WTC11 (cell line): ENCODE data around the gene RRP12. TPM values are rescaled to one million over a fixed set of nuclear protein-coding genes. Genes with fewer than 3 reads are reported as not detected.

Experiments
- ATF1 ChIP-seq: sonication (generic); formaldehyde crosslinking; IDR thresholded peaks from 2 replicates; pipeline ENCODE4 v1.8.1; 2023; ENCODE audit warnings: mild to moderate bottlenecking, moderate library complexity, missing genetic modification reagents
- CREB1 ChIP-seq: sonication (generic); formaldehyde crosslinking; IDR thresholded peaks from 2 replicates; pipeline ENCODE4 v1.8.0; 2023; ENCODE audit warnings: mild to moderate bottlenecking, missing genetic modification reagents
- ETV6 ChIP-seq: sonication (generic); formaldehyde crosslinking; IDR thresholded peaks from 2 replicates; pipeline ENCODE4 v1.8.1; 2022; ENCODE audit warnings: mild to moderate bottlenecking, missing genetic modification reagents
- FOXJ3 ChIP-seq: sonication (generic); formaldehyde crosslinking; IDR thresholded peaks from 2 replicates; pipeline ENCODE4 v1.9.0; 2021; ENCODE audit warnings: missing genetic modification reagents, mild to moderate bottlenecking, borderline replicate concordance
- IRF2 ChIP-seq: sonication (generic); formaldehyde crosslinking; IDR thresholded peaks from 2 replicates; pipeline ENCODE4 v1.8.0; 2022; ENCODE audit warnings: low read depth, missing genetic modification reagents, borderline replicate concordance
- JAZF1 ChIP-seq: fragments of 250-450 bp; sonication (Bioruptor Pico); IDR thresholded peaks from 2 replicates; pipeline ENCODE4 v1.9.0; 2021; ENCODE audit warnings: moderate library complexity, mild to moderate bottlenecking, inconsistent platforms
- JUN ChIP-seq: sonication (generic); formaldehyde crosslinking; IDR thresholded peaks from 2 replicates; pipeline ENCODE4 v1.8.0; 2023; ENCODE audit warnings: mild to moderate bottlenecking, missing genetic modification reagents
- MXD4 ChIP-seq: fragments of 250-450 bp; sonication (Bioruptor Pico); IDR thresholded peaks from 2 replicates; pipeline ENCODE4 v1.8.0; 2021; ENCODE audit warnings: mild to moderate bottlenecking, moderate library complexity, borderline replicate concordance
- NFE2L1 ChIP-seq: sonication (generic); formaldehyde crosslinking; IDR thresholded peaks from 2 replicates; pipeline ENCODE4 v1.8.1; 2023; ENCODE audit warnings: missing genetic modification reagents
- NR1H2 ChIP-seq: sonication (generic); formaldehyde crosslinking; IDR thresholded peaks from 2 replicates; pipeline ENCODE4 v1.9.0; 2021; ENCODE audit warnings: mild to moderate bottlenecking, moderate library complexity, missing genetic modification reagents
- RELA ChIP-seq: sonication (generic); formaldehyde crosslinking; IDR thresholded peaks from 2 replicates; pipeline ENCODE4 v1.8.1; 2022; ENCODE audit warnings: missing genetic modification reagents, mild to moderate bottlenecking, borderline replicate concordance
- RORB ChIP-seq: fragments of 250-450 bp; sonication (Bioruptor Pico); IDR thresholded peaks from 2 replicates; pipeline ENCODE4 v1.9.0; 2021; ENCODE audit warnings: mild to moderate bottlenecking
- SP1 ChIP-seq: sonication (generic); formaldehyde crosslinking; conservative IDR thresholded peaks from 2 replicates; pipeline ENCODE4 v1.8.1; 2022; ENCODE audit warnings: missing genetic modification reagents
- TCF7 ChIP-seq: sonication (generic); formaldehyde crosslinking; IDR thresholded peaks from 2 replicates; pipeline ENCODE4 v1.8.0; 2022; ENCODE audit warnings: mild to moderate bottlenecking, low read depth, missing genetic modification reagents, moderate library complexity
- TEAD1 ChIP-seq: sonication (generic); formaldehyde crosslinking; IDR thresholded peaks from 2 replicates; pipeline ENCODE4 v1.8.0; 2022; ENCODE audit warnings: mild to moderate bottlenecking, missing genetic modification reagents
- ZNF219 ChIP-seq: sonication (generic); formaldehyde crosslinking; IDR thresholded peaks from 2 replicates; pipeline ENCODE4 v1.8.0; 2023; ENCODE audit warnings: missing genetic modification reagents, mild to moderate bottlenecking, borderline replicate concordance
- total RNA-seq: library from RNA; stranded (reverse); gene quantifications from 3 replicates; pipeline ENCODE4 v1.2.3, GENCODE V29; 2021
- TF ChIP-seq, protein P1 (sequence below): sonication (generic); formaldehyde crosslinking; IDR thresholded peaks from 2 replicates; pipeline ENCODE4 v1.8.1; 2022; ENCODE audit warnings: low read depth, mild to moderate bottlenecking, moderate library complexity, missing genetic modification reagents, borderline replicate concordance
- TF ChIP-seq, protein P2 (sequence below): fragments of 250-450 bp; sonication (Bioruptor Pico); IDR thresholded peaks from 2 replicates; pipeline ENCODE4 v1.9.0; 2021; ENCODE audit warnings: mild to moderate bottlenecking, borderline replicate concordance
- TF ChIP-seq, protein P3 (sequence below): fragments of 250-450 bp; sonication (Bioruptor Pico); conservative IDR thresholded peaks from 2 replicates; pipeline ENCODE4 v1.9.0; 2021; ENCODE audit warnings: mild to moderate bottlenecking
- TF ChIP-seq, protein P4 (sequence below): sonication (generic); formaldehyde crosslinking; conservative IDR thresholded peaks from 2 replicates; pipeline ENCODE4 v1.8.1; 2022; ENCODE audit warnings: mild to moderate bottlenecking, missing genetic modification reagents
- TF ChIP-seq, protein P5 (sequence below): sonication (generic); formaldehyde crosslinking; IDR thresholded peaks from 2 replicates; pipeline ENCODE4 v1.8.0; 2022; ENCODE audit warnings: mild to moderate bottlenecking, missing genetic modification reagents
- TF ChIP-seq, protein P6 (sequence below): sonication (generic); formaldehyde crosslinking; IDR thresholded peaks from 2 replicates; pipeline ENCODE4 v1.8.0; 2022; ENCODE audit warnings: mild to moderate bottlenecking, missing genetic modification reagents
- TF ChIP-seq, protein P7 (sequence below): sonication (generic); formaldehyde crosslinking; IDR thresholded peaks from 2 replicates; pipeline ENCODE4 v1.8.0; 2022; ENCODE audit warnings: missing genetic modification reagents

The RRP12 gene
- total RNA-seq, 1 experiment from 2014 or later: 56.6 TPM

DNA sequence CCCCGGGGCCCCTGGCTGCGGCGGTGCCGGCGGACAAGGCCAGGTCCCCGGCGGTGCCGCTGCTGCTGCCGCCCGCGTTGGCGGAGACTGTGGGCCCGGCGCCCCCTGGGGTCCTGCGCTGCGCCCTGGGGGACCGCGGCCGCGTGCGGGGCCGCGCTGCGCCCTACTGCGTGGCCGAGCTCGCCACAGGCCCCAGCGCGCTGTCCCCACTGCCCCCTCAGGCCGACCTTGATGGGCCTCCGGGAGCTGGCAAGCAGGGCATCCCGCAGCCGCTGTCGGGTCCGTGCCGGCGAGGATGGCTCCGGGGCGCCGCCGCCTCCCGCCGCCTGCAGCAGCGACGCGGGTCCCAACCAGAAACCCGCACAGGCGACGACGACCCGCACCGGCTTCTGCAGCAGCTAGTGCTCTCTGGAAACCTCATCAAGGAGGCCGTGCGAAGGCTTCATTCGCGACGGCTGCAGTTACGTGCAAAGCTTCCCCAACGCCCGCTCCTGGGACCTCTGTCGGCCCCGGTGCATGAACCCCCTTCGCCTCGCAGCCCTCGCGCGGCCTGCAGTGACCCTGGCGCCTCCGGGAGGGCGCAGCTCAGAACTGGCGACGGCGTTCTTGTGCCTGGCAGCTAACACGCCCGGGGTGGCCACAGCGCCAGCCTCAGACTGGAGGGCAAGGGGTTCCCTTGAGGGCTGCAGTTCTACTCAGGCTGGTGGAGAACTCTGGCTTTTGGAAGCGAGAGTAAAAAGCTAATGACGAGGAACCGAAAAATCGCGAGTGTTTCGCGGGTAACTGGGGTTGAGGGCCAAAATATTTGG is 81.3 kb downstream of the RRP12 start (continued):
- TF ChIP-seq, protein P1, sequence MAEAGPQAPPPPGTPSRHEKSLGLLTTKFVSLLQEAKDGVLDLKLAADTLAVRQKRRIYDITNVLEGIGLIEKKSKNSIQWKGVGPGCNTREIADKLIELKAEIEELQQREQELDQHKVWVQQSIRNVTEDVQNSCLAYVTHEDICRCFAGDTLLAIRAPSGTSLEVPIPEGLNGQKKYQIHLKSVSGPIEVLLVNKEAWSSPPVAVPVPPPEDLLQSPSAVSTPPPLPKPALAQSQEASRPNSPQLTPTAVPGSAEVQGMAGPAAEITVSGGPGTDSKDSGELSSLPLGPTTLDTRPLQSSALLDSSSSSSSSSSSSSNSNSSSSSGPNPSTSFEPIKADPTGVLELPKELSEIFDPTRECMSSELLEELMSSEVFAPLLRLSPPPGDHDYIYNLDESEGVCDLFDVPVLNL (CRISPR knock-in tag): no peak
- TF ChIP-seq, protein P2, sequence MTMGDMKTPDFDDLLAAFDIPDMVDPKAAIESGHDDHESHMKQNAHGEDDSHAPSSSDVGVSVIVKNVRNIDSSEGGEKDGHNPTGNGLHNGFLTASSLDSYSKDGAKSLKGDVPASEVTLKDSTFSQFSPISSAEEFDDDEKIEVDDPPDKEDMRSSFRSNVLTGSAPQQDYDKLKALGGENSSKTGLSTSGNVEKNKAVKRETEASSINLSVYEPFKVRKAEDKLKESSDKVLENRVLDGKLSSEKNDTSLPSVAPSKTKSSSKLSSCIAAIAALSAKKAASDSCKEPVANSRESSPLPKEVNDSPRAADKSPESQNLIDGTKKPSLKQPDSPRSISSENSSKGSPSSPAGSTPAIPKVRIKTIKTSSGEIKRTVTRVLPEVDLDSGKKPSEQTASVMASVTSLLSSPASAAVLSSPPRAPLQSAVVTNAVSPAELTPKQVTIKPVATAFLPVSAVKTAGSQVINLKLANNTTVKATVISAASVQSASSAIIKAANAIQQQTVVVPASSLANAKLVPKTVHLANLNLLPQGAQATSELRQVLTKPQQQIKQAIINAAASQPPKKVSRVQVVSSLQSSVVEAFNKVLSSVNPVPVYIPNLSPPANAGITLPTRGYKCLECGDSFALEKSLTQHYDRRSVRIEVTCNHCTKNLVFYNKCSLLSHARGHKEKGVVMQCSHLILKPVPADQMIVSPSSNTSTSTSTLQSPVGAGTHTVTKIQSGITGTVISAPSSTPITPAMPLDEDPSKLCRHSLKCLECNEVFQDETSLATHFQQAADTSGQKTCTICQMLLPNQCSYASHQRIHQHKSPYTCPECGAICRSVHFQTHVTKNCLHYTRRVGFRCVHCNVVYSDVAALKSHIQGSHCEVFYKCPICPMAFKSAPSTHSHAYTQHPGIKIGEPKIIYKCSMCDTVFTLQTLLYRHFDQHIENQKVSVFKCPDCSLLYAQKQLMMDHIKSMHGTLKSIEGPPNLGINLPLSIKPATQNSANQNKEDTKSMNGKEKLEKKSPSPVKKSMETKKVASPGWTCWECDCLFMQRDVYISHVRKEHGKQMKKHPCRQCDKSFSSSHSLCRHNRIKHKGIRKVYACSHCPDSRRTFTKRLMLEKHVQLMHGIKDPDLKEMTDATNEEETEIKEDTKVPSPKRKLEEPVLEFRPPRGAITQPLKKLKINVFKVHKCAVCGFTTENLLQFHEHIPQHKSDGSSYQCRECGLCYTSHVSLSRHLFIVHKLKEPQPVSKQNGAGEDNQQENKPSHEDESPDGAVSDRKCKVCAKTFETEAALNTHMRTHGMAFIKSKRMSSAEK: no peak
- TF ChIP-seq JAZF1 (no peak), SP1 (CRISPR knock-in tag) (no peak), NFE2L1 (CRISPR knock-in tag) (no peak), ATF1 (0 out of 2 replicates have a peak, but pooled peaks have one; percentile 5), ETV6 (CRISPR knock-in tag) (no peak), MXD4 (CRISPR knock-in tag) (no peak), CREB1 (CRISPR knock-in tag) (0 out of 2 replicates have a peak, but pooled peaks have one; percentile 21), JUN (CRISPR knock-in tag) (no peak), IRF2 (no peak), FOXJ3 (no peak), ZNF219 (CRISPR knock-in tag) (no peak), TCF7 (CRISPR knock-in tag) (no peak), TEAD1 (CRISPR knock-in tag) (0 out of 2 replicates have a peak, but pooled peaks have one; percentile 24), RELA (CRISPR knock-in tag) (no peak), NR1H2 (CRISPR knock-in tag) (no peak), RORB (CRISPR knock-in tag) (no peak)
- TF ChIP-seq, protein P3, sequence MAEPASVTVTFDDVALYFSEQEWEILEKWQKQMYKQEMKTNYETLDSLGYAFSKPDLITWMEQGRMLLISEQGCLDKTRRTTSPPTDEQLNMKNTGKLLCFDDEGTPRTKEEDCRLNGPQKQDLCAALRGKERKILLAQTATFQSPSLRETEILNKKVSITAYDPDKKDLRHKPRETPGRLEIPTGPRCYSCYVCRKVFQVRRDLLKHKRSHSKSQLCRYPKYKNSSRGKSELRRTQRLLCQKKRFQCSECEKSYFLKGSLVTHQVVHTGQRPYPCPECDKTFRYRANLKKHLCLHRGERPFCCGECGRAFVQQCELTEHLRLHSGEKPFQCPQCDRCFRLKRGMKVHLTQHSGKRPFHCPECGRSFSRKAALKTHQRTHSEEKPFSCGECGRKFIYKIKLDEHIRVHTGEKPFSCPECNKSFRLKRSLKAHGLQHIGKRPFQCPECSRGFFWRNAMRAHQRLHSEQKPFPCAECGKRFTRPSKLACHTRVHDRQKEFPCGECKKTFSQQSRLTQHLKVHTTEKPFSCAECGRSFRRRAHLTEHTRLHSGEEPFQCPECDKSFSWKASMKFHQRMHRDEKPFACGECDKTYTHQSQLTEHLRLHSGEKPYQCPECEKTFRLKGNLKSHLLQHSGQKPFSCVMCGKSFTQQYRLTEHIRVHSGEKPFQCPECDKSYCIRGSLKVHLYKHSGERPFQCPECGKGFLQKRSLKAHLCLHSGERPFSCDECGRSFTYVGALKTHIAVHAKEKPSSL: no peak
- TF ChIP-seq, protein P4, sequence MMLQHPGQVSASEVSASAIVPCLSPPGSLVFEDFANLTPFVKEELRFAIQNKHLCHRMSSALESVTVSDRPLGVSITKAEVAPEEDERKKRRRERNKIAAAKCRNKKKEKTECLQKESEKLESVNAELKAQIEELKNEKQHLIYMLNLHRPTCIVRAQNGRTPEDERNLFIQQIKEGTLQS (CRISPR knock-in tag): no peak
- TF ChIP-seq, protein P5, sequence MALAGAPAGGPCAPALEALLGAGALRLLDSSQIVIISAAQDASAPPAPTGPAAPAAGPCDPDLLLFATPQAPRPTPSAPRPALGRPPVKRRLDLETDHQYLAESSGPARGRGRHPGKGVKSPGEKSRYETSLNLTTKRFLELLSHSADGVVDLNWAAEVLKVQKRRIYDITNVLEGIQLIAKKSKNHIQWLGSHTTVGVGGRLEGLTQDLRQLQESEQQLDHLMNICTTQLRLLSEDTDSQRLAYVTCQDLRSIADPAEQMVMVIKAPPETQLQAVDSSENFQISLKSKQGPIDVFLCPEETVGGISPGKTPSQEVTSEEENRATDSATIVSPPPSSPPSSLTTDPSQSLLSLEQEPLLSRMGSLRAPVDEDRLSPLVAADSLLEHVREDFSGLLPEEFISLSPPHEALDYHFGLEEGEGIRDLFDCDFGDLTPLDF (CRISPR knock-in tag): peak; percentile 72; the same call in 1 of the 2 replicates
- TF ChIP-seq, protein P6, sequence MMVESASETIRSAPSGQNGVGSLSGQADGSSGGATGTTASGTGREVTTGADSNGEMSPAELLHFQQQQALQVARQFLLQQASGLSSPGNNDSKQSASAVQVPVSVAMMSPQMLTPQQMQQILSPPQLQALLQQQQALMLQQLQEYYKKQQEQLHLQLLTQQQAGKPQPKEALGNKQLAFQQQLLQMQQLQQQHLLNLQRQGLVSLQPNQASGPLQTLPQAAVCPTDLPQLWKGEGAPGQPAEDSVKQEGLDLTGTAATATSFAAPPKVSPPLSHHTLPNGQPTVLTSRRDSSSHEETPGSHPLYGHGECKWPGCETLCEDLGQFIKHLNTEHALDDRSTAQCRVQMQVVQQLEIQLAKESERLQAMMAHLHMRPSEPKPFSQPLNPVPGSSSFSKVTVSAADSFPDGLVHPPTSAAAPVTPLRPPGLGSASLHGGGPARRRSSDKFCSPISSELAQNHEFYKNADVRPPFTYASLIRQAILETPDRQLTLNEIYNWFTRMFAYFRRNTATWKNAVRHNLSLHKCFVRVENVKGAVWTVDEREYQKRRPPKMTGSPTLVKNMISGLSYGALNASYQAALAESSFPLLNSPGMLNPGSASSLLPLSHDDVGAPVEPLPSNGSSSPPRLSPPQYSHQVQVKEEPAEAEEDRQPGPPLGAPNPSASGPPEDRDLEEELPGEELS (CRISPR knock-in tag): peak; percentile 26; the same call in 1 of the 2 replicates
- TF ChIP-seq, protein P7, sequence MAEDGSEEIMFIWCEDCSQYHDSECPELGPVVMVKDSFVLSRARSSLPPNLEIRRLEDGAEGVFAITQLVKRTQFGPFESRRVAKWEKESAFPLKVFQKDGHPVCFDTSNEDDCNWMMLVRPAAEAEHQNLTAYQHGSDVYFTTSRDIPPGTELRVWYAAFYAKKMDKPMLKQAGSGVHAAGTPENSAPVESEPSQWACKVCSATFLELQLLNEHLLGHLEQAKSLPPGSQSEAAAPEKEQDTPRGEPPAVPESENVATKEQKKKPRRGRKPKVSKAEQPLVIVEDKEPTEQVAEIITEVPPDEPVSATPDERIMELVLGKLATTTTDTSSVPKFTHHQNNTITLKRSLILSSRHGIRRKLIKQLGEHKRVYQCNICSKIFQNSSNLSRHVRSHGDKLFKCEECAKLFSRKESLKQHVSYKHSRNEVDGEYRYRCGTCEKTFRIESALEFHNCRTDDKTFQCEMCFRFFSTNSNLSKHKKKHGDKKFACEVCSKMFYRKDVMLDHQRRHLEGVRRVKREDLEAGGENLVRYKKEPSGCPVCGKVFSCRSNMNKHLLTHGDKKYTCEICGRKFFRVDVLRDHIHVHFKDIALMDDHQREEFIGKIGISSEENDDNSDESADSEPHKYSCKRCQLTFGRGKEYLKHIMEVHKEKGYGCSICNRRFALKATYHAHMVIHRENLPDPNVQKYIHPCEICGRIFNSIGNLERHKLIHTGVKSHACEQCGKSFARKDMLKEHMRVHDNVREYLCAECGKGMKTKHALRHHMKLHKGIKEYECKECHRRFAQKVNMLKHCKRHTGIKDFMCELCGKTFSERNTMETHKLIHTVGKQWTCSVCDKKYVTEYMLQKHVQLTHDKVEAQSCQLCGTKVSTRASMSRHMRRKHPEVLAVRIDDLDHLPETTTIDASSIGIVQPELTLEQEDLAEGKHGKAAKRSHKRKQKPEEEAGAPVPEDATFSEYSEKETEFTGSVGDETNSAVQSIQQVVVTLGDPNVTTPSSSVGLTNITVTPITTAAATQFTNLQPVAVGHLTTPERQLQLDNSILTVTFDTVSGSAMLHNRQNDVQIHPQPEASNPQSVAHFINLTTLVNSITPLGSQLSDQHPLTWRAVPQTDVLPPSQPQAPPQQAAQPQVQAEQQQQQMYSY (CRISPR knock-in tag): no peak
